Measurements from ENCODE around the gene ZNF318.

Gene ZNF318

DNA sequence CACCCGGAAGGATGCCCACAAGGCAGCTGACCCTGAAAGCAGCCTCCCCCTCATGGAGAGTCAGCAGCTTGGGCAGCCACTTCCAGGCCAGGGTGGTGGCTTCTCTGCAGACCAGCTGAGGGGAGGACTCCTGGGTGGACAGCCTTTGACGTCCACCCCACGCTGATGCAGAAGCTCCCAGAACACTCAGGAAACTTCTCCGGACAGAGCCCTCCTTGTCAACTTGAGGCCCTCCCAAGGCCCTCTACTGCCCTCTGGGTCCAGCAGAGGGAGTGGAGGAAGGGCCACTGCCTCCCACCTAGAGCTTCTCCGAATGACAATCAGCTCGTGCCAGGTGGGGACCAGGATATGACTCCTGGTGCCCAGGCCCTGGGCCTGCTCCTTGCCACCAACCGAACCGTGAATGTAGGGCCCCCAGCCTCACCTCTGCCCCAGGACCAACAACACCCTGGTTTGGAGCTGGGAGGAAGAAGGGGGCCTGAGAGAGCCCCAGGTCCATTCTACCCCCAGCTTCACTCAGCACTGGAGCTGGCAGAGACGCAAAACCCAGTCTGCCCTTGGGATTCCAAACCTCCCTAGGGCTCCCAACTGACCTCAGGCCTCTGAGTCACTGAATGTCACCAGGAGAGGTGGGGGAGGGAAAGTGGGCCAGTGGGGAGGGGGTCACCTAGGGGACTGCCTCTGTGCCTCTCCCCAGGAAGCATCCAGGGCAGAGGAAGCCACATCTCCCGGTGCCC is 82.3 kb downstream of the ZNF318 start:
- Histone ChIP-seq H3K9ac (ENCODE audit: insufficient read length, low read depth) (no peak overlapping the region), H3K36me3 (ENCODE audit: insufficient read depth, insufficient read length, low read length) (no peaks in the 10 kb centered on the region), H3K4me3 (ENCODE audit: insufficient read length, low read depth) (no peak overlapping the region), H3K27me3 (ENCODE audit: insufficient read depth, insufficient read length) (no peaks in the 10 kb centered on the region), H3K9me3 (ENCODE audit: insufficient read depth, low read length) (no peaks in the 10 kb centered on the region), H3K4me1 (ENCODE audit: insufficient read depth, insufficient read length) (peaks cover 6% of the 10 kb centered on the region)
- DNase-seq (ENCODE audit: low read depth, low spot score) = no peak
- no peak for TF ChIP-seq SUZ12 (IDR thresholded peaks at IDR 0.05; ENCODE audit: extremely low read depth, insufficient read depth, insufficient read length)
- no peak for TF ChIP-seq YY1 (IDR thresholded peaks at IDR 0.05; ENCODE audit: insufficient read depth, insufficient read length)
- no peak for TF ChIP-seq ZNF274 (IDR thresholded peaks at IDR 0.05; ENCODE audit: low read depth, low read length)

DNA sequence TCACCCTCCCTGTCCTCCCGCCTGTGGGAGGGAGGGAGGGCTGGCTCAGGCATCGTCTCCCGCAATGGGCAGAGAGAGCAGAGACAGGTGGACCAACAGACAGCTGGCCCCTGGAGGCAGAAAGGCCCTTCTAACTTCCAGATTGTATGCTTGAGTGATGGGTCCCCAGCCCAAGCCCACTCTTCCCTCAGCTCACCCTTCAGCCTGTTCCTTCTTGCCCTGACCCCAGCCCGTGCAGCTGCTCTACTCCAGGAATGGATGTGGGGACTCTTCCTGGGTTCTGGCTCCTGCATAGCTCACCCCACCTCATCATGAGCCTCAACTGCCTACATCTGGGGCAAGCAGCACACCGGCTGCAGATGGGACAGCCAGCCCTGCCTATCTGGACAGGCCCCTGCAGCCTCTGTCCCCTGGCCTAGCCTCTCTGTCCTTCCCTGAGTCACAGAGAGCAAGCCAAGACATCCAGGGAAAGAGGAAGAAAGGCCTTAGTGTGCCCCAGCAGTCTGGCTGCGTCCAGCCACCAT is 82.9 kb downstream of the ZNF318 start:
- Histone ChIP-seq H3K36me3 (ENCODE audit: insufficient read depth, insufficient read length, low read length) (no peaks in the 10 kb centered on the region), H3K9me3 (ENCODE audit: insufficient read depth, low read length) (no peaks in the 10 kb centered on the region), H3K4me3 (ENCODE audit: insufficient read length, low read depth) (no peak overlapping the region), H3K4me1 (ENCODE audit: insufficient read depth, insufficient read length) (peaks cover 6% of the 10 kb centered on the region), H3K9ac (ENCODE audit: insufficient read length, low read depth) (no peak overlapping the region), H3K27me3 (ENCODE audit: insufficient read depth, insufficient read length) (no peaks in the 10 kb centered on the region)
- no peak for DNase-seq (ENCODE audit: low read depth, low spot score)
- TF ChIP-seq SUZ12 (IDR thresholded peaks at IDR 0.05; ENCODE audit: extremely low read depth, insufficient read depth, insufficient read length) (no peak), YY1 (IDR thresholded peaks at IDR 0.05; ENCODE audit: insufficient read depth, insufficient read length) (no peak), ZNF274 (IDR thresholded peaks at IDR 0.05; ENCODE audit: low read depth, low read length) (no peak)
